ENCODE measurements around the gene LAMC3. TPM values are rescaled to one million over a fixed set of nuclear protein-coding genes. Genes with fewer than 3 reads are reported as not detected.

The LAMC3 gene
- total RNA-seq, 1 experiment from 2014 or later, result 0.36 TPM

DNA sequence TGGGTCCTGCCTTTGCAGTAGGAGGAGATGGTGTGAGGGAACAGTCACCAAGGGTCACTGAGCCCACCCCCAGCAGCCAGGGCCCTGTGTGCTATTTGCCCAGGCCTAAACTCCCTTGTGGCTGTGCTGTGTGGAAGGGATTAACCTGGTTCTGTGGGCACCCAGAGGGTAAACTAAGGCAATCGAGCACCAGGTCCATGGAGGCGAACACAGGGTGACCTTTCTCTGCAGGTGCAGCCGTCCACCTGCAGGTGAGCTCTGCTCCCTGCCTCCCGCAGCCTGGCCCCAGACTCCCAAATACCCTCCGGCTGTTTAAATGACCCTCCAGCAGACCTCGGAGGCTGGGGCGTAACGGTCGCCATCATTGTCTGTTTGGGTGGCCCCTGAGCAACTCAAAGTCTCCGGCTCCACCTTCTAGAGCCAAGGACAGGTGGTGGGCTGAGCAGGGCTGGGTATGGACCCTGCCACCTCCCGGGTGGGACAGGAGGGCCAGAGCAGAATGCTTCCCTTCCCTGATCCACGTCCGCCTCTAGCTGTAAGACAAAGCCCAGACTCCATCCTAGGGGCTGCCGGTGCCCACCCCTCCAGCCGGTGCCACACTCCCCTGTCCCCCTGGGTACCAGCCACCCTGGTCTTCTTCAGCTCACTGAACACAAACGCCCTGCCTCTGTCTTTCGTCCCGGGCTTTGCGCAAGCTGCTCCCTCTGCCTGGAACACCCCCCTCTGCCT is 35.9 kb upstream of the LAMC3 start:
- peaks cover 20% of the 10 kb centered on the region for H3K27me3 Mint-ChIP-seq (ENCODE audit: insufficient read depth, unreplicated experiment)
- no peaks in the 10 kb centered on the region for H3K4me1 Mint-ChIP-seq (ENCODE audit: low read depth, unreplicated experiment)
- POLR2A ChIA-PET, result no interaction called here
- DNase-seq, result no peak
- no peaks in the 10 kb centered on the region for H3K36me3 Mint-ChIP-seq (ENCODE audit: insufficient read depth, unreplicated experiment)
- Histone ChIP-seq H3K9me3 (no peaks in the 10 kb centered on the region), H3K36me3 (ENCODE audit: control insufficient read depth, insufficient read depth, low read length) (no peaks in the 10 kb centered on the region), H3K27me3 (replicated peaks; ENCODE audit: control insufficient read depth, insufficient read depth, low read length) (peaks cover 3% of the 10 kb centered on the region), H3K4me1 (no peaks in the 10 kb centered on the region), H3K4me3 (ENCODE audit: low read depth, low read length) (no peak overlapping the region)
- H3K27ac Mint-ChIP-seq (ENCODE audit: unreplicated experiment), result no peak overlapping the region
- intact Hi-C loops (cut with micrococcal nuclease; ENCODE audit: unreplicated experiment), result no loop called here
- CTCF ChIA-PET, result interaction anchor here (1.4 kb wide), 1 partner anchor 25 kb away, joined by 4 read pairs; no protein-coding TSS in a partner anchor
- H3K4me3 Mint-ChIP-seq (ENCODE audit: unreplicated experiment), result no peak overlapping the region
- H3K9me3 Mint-ChIP-seq (ENCODE audit: unreplicated experiment), result no peaks in the 10 kb centered on the region
- no TSS peak for BruUV-seq (replicated peaks)
- TF ChIP-seq, protein P1, sequence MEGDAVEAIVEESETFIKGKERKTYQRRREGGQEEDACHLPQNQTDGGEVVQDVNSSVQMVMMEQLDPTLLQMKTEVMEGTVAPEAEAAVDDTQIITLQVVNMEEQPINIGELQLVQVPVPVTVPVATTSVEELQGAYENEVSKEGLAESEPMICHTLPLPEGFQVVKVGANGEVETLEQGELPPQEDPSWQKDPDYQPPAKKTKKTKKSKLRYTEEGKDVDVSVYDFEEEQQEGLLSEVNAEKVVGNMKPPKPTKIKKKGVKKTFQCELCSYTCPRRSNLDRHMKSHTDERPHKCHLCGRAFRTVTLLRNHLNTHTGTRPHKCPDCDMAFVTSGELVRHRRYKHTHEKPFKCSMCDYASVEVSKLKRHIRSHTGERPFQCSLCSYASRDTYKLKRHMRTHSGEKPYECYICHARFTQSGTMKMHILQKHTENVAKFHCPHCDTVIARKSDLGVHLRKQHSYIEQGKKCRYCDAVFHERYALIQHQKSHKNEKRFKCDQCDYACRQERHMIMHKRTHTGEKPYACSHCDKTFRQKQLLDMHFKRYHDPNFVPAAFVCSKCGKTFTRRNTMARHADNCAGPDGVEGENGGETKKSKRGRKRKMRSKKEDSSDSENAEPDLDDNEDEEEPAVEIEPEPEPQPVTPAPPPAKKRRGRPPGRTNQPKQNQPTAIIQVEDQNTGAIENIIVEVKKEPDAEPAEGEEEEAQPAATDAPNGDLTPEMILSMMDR (IDR thresholded peaks at IDR 0.05; ENCODE audit: insufficient read depth in 1 of 2, low read depth in 1 of 2, low read length in 1 of 2, severe bottlenecking in 1 of 2, unreplicated experiment in 1 of 2), result no peak

DNA sequence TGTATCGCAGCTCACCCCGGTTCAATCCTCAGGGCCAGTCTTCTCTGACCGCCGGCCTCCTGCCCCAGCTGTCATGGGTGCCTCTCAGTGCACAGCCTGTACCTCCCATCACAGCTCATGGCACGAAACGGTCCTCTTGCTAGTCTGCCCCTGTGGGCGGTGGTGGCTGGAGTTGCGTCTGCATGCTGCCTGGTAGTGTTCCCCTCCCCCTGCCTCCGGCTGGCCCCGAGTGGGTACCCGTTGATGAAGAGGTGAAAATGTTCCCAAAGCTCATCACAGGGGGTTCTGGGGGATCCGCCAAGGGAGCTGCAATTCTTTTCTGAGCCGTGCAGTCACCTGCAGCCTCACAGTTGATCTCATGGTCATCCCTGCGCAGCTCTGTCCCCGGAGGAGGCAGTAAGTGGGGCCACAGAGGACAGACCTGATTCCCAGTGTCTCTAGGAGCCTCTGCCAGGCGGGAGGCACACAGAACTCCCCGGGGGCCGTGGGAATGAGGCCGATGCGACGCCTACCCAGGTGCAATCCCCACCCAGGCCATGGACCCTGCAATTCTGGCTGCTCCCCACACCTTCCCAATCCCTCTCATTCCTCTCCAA is 35.2 kb upstream of the LAMC3 start:
- H3K4me3 Mint-ChIP-seq (ENCODE audit: unreplicated experiment), result no peak overlapping the region
- Histone ChIP-seq H3K4me1 (no peaks in the 10 kb centered on the region), H3K36me3 (ENCODE audit: control insufficient read depth, insufficient read depth, low read length) (no peaks in the 10 kb centered on the region), H3K4me3 (ENCODE audit: low read depth, low read length) (no peak overlapping the region), H3K9me3 (no peaks in the 10 kb centered on the region), H3K27me3 (replicated peaks; ENCODE audit: control insufficient read depth, insufficient read depth, low read length) (peaks cover 3% of the 10 kb centered on the region)
- no peaks in the 10 kb centered on the region for H3K4me1 Mint-ChIP-seq (ENCODE audit: low read depth, unreplicated experiment)
- intact Hi-C loops (cut with micrococcal nuclease; ENCODE audit: unreplicated experiment), result no loop called here
- H3K36me3 Mint-ChIP-seq (ENCODE audit: insufficient read depth, unreplicated experiment), result no peaks in the 10 kb centered on the region
- CTCF ChIA-PET, result interaction anchor here (1.4 kb wide), 1 partner anchor 25 kb away, joined by 4 read pairs; no protein-coding TSS in a partner anchor
- DNase-seq, result no peak
- H3K27ac Mint-ChIP-seq (ENCODE audit: unreplicated experiment), result no peak overlapping the region
- no peaks in the 10 kb centered on the region for H3K9me3 Mint-ChIP-seq (ENCODE audit: unreplicated experiment)
- BruUV-seq (replicated peaks), result no TSS peak
- peaks cover 20% of the 10 kb centered on the region for H3K27me3 Mint-ChIP-seq (ENCODE audit: insufficient read depth, unreplicated experiment)
- TF ChIP-seq, protein P1 (IDR thresholded peaks at IDR 0.05; ENCODE audit: insufficient read depth in 1 of 2, low read depth in 1 of 2, low read length in 1 of 2, severe bottlenecking in 1 of 2, unreplicated experiment in 1 of 2), result no peak
- POLR2A ChIA-PET, result no interaction called here

DNA sequence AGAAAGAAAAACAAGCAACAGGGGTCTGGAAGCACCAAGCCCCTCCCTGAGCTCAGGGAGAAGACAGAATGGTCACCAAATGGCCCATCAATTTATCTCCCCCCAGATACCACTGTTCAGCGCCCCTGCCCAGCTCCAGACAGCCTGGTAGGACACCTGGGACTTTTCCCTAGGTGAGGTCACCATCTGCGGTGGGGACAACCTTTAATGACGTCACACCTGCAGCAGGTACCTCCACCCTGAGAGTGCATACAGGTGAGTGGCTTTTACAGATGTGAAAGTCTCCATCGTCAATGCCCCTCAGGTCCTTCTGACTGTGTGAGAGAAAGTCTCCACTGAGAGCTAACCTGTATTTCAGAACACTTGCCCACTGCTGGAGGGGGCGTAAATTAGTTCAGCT is 34.3 kb upstream of the LAMC3 start:
- H3K27me3 Mint-ChIP-seq (ENCODE audit: insufficient read depth, unreplicated experiment), result peaks cover 20% of the 10 kb centered on the region
- no TSS peak for BruUV-seq (replicated peaks)
- no peak for DNase-seq
- Histone ChIP-seq H3K27me3 (replicated peaks; ENCODE audit: control insufficient read depth, insufficient read depth, low read length) (peaks cover 3% of the 10 kb centered on the region), H3K4me3 (ENCODE audit: low read depth, low read length) (no peak overlapping the region), H3K36me3 (ENCODE audit: control insufficient read depth, insufficient read depth, low read length) (no peaks in the 10 kb centered on the region), H3K4me1 (no peaks in the 10 kb centered on the region), H3K9me3 (no peaks in the 10 kb centered on the region)
- no peak overlapping the region for H3K27ac Mint-ChIP-seq (ENCODE audit: unreplicated experiment)
- no peaks in the 10 kb centered on the region for H3K36me3 Mint-ChIP-seq (ENCODE audit: insufficient read depth, unreplicated experiment)
- H3K4me1 Mint-ChIP-seq (ENCODE audit: low read depth, unreplicated experiment), result no peaks in the 10 kb centered on the region
- CTCF ChIA-PET, result interaction anchor here (0.5 kb wide), 1 partner anchor 204 kb away, joined by 3 read pairs; no protein-coding TSS in a partner anchor
- POLR2A ChIA-PET, result no interaction called here
- TF ChIP-seq, protein P1 (IDR thresholded peaks at IDR 0.05; ENCODE audit: insufficient read depth in 1 of 2, low read depth in 1 of 2, low read length in 1 of 2, severe bottlenecking in 1 of 2, unreplicated experiment in 1 of 2), result no peak
- intact Hi-C loops (cut with micrococcal nuclease; ENCODE audit: unreplicated experiment), result no loop called here
- H3K9me3 Mint-ChIP-seq (ENCODE audit: unreplicated experiment), result no peaks in the 10 kb centered on the region
- H3K4me3 Mint-ChIP-seq (ENCODE audit: unreplicated experiment), result no peak overlapping the region
